ENCODE results near the gene RIN3.
"Not testable (repeated sequence)": the region's sequence is repeated elsewhere in the genome, so short reads cannot be mapped to it uniquely, and the experiment has no call there.

RIN3 gene

DNA sequence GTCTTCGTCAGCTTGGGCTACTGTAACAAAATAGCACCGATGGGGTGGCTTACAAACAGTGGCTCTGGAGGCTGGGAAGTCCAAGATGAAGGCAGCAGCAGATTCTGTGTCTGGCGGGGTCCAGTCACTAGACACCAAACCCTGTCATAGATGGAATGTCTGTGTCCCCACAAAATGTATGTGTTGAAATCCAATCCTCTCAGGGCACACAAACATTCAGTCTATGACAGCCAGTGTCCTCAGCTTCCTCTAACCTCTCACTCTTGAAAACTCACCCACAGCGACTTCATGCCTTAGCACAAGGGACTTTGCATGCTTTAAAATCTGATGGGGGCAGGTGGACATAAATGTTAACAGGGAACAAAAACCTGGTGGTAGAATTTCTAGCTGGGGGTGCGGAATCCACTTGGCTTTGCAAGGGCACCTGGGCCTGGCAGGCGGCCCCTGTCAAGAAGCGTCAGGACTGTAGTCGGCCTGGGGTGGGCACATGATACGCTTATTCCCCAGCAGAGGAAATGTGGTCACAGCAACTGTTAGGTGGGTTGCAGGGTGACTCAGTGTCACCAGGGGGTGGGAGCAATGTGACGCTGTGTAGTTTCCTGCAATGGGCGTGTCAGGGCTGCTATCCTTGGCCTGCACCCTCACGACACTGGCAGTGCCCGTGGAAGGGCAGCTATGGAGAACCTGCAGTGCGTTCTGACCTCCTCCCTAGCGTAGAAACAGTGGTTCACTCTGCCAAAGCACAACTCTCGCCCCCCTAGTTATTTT lies 17.7 kb downstream of the RIN3 start:
- peak; percentile 83 for DNase-seq

DNA sequence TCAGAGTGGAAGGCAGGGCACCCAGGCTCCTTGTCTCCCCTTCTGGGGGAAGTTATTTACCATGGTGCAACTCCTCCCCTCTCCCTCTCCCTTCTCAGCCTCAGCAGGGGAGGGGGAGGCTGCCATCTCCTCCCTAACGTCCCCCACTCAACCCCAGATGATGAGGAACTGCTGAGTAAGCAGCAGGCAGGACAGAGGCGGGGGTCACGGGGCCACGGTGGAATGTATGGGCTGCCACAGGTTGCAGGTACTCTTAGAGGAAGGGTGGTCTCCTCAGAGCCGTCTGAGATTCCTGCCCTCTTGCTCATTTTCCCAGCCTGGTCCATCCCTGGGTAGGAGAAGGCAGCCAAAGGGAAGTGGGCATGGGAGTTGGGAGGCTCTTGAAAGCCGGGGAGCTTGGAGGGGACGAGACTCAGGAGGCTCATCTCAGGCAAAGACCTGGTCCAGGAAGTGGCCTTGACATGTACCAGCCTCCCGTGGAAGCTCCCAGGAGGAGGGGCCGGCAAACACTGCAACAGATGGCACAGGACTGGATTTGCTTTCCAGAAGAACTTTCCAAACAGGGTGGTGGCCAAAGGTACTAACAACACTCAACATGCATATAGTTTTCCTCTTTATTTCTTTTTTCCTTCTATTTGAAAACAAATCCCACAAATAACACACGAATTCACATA lies 19.0 kb downstream of the RIN3 start:
- DNase-seq, result no peak

DNA sequence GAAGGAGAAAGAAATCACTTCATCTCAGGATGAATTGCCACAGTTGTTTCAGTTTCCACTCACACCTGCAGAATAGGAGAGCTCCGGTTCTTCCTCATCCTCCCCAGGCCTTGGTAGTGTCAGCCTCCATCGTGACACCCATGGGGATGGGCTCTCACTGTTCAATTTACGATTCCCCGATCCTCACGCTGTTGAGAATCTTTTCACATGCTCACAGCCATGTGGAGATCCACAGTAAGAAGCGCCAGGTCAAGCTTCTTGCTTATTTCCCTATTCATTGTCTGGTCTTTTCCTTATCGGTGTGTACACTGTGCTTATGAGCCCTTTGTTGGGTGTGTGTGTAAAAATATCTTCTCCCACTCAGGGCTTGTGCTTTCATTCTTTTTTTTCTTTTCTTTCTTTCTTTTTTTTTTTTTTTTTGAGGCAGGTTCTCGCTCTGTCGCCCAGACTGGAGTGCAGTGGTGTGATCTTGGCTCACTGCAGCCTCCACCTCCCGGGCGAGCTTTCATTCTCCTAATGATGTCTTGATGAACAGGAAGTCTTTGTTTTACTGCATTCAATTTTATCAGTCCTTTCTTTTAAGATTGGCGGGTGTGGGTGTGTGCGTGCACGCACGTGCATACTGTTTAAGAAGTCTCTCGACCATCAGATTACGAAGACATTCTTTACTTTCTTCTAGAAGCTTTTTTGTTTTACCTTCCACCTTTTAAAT lies 21.5 kb downstream of the RIN3 start:
- DNase-seq, result no peak

DNA sequence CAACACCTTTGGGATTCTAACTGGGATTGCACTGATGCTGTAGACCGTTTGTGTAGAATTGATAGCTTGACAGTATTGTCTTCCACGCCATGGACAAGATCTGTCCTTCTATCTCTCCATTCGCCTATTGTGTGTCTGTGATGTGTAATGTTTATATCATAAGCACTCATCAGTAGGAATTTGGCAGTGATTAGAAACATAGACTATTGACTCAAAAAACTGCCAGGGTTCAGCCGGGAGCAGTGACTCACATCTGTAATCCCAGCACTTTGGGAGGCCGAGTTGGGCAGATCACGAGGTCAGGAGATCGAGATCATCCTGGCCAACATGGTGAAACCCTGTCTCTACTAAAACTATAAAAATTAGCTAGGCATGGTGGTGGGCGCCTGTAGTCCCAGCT lies 22.6 kb downstream of the RIN3 start:
- DNase-seq, result not testable (repeated sequence)

DNA sequence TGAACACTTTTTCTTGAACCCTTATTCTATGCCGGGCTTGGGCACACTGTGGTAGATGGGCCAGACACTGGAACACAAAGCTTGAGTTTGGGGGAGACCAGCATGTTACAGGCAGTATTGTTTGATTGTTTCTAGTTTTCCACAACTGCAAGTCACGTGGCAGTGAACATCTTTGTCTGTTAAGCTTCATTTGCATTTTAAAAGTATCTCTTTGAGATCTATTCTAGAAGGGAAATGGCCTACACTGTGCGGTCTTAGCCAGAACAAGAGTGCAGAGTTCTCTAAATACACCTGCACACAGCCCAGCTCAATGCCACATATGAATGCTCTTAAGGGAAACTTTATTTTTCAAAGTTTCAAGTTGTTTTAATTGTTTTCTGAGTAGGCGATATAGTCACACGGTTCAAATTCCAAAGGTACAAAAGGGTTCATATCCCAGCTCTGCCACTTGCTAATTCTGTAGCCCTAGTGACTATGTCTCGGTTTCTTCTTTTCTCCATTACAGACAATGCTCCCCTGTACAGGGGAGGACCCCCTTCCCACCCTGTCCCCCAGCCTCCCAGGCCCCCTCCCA lies 24.9 kb downstream of the RIN3 start:
- no peak for DNase-seq

DNA sequence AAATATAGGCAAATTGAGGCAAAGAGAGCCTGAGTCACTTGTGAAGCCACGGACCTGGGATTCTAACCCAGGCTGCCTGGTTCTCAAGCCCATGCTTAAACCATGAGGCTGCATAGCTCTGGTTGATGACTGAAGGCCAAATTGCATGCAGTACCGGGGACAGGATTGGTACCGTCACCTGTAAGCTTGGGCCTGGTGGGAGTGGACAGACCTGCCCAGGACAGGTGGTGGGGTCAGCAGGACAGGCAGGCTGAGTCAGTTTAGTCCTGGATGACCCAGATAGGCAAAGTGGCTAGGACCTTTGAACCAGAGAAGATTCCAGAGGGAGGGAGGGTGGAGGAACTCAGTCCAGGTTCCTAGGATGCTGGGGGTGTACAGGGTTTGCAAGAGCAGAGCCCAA lies 25.8 kb downstream of the RIN3 start:
- no peak for DNase-seq

DNA sequence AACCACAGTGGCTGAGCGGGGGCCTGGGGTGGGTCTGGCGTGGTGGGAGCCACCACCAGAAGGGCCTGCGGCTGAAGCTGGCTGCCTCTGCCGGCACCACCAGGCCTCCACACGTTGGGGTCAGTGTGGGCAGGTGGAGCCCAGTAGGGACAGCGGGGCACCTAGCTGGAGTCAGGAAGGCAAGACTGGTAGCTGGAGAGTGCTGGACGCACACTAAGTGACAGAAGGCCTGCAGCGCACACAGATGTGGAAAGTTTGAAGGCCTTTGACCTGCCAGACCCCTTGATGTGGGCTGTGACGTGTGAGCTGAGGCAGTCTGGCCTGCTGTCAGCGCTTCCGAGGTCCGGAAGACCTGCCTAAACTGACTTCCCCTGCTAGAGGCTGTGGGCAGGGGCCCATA lies 26.3 kb downstream of the RIN3 start:
- DNase-seq, result no peak

DNA sequence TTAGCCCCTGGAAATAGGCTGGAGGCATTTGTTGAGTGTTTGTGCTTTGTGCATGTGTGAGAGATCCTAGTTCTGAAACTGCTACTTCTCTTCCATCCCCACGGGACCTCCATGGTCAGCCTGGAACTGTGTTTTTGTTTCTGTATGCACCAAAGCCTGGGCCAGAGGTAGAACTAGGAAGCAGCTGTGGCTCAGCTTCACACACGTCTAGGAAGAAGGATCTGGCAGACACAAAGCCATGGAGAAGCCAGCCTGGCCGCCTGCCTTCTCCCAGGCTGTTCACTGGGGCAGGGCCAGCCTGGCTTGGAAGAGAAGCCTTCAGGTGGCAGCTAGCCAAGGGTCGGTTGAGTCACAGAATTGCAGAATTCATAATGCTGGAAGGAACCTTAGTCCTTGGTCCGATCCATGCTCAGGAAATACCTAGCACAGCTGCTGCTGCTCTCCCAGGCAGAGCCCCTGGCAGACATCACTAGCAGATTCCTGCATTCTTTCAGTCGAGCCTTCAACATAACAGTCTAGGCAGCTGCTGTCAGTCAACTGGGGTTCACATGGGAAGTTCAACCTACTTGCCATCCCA lies 27.0 kb downstream of the RIN3 start:
- no peak for DNase-seq

DNA sequence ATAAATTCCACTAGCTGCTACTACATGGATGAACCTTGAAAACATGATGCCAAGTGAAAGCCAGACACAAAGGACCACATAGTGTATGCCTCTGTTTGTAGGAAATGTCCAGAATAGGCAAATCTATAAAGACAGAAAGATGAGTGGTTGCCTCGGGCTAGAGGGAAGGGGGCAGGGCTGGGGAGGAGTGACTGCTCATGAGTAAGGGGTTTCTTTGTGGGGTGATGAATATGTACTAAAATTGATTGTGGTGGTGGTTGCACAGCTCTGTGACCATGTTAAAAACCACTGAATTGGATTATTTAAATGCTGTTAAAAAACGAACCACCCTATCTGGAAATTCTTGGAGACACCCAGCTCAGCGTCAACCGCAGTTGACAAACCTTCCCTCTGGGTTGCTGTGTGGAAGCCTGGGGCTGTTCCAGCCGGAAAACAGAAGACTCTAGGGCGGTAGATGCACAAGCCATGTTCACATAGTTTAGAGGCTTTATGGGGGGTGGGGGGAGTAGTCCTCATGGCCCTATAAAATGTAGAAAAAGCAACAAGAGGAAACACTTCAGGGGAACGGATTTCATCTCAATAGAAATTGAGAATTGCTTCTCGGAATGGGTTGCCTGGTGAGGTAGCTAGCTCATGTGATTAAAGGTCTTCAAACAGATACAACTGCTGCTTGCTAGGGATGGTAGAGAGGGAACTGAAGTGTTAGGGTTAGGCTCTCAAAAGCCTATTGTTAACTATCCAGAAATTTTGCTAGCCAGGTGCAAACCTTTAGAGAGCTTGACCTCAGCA lies 29.4 kb downstream of the RIN3 start:
- no peak for DNase-seq

DNA sequence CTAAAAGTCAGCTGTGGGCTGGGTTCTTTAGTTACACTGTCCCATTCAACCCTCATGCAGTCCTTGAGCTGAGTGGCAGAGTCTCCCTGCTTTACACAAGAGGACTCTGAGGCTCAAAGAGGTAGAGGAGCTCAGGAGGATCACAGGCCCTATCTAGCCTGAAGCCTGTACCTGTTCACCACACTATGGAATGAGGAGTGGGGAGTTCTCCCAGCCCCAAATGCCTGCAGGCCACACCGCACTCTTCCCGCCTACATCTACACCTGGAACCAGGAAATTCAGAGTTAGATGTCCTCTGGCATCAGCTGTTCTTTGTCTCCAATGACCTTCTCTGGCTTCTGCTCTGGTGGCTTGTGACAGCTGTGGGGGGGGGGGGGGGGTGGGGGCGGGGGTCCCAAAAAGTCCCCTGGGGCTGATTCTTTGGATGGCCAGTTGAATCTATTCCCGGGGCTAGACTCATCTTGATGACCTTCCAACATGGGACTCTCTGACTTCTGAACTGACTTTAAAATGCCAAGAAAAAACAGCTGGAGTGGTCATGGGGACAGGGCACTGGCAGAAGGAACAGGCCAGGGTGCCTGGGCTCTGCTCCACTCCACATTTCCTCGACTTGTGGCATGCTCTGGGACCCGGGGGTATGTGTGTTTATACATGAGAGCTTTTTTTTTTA lies 30.6 kb downstream of the RIN3 start:
- DNase-seq, result no peak

DNA sequence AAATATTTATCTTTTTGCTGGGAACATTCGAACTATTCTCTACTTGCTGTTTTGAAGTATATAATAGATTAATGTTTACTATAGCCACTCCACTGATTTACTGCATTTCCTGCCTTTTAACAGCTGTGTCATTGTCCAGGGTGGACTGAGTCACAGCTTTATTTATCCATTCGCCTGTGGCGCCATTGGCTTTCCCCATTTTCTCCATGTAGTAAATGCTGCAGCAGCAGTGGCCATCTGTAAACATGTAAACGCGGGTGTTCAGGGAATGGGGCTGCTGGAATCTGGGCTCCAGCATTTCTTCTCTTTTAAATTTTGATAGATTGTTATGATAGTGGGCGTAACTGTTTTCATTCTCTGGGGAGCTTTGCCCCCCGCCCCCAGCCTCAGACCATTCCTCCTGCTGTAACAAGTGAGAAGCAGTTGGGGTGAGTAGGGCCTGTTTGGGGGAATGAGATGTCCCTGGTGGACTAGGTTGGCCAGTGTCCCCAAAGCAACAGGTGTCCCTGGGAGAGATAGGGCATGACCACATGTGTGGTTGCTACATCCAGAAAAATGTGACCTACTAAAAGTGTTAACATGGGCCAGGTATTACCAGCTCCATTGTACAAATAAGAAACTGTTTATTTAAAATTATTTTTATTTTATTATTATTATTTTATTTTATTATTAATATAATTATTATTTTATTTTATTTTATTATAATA lies 32.9 kb downstream of the RIN3 start:
- DNase-seq, result no peak

DNA sequence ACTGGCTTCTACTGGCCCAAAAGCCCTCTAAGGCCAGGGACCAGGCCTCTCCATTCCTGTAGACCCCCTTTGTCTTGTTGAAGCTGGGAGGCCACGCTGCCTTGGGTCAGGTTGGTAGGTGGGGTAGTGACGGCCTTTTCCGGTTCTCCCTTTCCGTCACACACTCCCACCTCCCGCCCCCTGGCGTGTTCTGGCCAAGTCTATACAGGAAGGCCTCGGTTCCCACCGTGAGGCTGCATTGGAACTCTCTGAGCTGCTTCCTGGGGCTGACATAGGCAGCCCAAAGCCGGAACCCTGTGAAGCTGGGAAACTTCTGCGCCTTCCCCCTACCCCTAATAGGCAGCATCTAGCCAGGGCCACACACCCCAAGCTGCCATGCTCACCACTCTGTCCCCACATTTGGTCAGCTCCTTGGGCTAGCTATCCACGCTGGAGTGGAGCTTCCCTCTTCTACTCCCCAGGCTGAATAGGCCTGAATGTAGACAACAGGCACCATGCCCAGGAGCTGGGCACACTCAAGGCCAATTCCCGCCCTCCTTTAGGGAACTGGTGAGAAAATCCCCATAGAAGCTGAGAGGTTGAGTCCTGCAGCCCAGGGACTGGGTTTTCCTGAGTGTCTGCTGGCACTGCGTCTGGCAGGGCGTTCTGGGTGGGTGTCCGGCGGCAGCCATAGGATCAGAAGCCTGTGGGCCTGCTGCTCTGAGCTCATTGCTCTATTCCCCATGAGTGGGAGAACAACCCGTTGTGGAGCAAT lies 35.7 kb downstream of the RIN3 start:
- DNase-seq, result no peak

DNA sequence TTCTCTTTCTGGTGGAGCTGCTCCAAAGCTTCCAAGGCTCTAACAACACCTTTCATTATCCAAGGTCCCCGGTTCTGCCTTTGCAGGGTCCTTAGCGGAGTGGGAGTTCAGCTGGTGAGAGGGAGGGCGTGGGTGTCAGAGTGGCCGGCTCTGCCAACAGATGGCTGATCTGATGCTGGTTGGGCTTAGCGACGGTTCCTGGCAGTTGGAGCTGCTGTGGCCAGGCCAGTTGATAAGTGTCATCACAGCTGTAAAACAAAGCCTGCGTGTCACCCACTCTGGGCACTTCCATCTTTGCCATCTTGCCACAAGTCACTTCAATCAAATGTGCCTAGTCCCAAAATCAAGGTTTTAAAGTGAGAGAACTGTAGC lies 36.3 kb downstream of the RIN3 start:
- DNase-seq, result no peak

DNA sequence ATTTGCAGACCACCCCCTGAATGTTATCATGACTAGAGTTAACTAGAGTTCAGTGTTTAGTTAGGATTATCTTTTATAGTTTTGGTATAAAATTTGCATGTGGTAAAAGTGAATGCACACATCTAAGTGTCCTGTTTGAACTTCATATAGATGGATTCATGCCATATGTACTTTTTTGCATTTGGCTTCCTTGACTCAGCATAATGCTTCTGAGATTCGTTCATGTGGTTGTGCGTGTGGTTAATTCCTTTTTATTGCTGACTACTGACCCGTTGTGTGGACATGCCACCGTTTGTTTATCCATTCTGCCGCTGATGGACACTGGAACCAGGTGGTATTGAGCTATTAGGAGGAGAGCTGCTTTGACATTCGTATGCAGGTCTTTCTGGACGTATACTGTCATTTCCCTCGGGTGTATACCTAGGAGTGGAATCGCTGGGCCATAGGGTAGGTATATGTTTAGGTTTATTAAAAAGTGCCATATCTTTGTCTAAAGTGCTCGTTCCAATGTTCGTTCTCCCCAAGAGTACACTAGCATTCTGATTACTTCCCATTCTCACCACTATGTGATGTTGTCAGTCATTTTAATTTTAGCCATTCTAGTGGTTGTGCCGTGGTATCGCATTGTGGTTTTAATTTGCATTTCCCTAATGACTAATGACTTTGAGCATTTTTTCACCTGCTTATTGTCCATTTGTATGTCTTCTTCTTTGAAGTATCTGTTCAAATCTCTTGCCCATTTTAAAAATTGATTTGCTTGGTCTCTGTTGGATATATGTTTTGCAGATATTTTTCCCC lies 37.7 kb downstream of the RIN3 start:
- DNase-seq, result no peak

DNA sequence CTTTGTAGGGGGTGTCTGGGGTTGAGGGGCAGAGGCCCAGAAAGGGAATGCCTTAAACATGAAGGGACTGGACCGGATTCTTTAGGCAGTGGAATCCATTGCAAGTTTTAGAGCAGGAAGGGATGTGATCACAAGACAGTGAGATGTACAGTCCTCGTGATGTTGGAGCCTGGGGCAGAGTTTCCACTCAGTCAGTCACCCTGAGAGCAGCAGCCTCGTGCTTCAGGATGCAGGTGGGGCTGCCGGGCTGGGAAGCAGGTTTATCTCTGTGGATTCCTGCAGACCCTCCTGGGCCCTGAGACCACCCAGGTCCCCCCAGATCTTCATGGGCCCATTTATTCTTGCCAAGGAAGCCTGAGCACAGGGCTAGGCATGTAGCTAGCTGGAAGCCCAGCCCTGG lies 38.5 kb downstream of the RIN3 start:
- DNase-seq, result no peak

DNA sequence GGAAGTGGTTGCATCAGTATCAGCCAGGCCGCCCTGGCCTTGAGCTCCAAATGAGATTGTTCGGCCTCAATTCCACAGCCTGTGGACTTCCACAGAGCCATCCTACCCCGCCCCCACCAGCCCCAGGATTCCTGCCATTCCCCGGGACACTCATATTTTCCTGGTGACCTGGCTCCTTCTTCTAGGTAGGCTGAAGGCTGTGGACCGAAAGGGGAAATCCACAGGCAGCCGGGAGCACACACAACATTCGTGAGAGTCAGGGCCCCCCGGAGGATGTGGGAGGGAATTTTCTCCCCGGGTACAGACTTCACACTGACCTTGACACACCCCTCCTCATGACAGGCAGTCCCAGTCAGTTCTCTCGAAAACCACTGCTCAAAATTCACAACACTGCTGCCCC lies 39.9 kb downstream of the RIN3 start:
- no peak for DNase-seq

DNA sequence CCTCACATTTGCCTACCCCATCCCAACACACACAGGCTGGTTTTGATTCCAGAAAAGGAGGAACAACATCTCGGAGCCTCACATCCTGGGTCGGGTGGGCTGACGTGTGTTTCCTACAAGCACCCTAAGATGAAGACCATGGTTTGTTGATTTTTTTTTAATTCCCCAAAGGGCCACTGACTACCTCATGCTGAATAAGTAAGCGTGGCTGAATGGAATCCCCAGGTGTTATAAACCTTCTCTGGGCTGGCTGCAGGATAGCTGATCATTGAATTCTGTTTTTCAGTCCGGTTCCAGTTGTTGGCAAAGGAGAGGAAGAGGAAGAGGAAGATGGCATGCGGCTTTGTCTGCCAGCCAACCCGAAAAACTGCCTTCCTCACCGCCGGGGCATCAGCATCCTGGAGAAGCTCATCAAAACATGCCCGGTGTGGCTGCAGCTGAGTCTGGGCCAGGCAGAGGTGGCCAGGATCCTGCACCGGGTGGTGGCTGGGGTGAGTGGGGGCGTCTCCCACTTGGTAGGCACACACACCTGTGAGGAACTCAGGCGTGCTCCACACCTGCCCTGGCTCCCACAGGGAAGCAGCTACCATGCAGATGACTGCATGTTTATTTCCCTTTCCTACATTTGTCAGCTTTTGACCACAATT lies 42.0 kb downstream of the RIN3 start:
- DNase-seq, result no peak

DNA sequence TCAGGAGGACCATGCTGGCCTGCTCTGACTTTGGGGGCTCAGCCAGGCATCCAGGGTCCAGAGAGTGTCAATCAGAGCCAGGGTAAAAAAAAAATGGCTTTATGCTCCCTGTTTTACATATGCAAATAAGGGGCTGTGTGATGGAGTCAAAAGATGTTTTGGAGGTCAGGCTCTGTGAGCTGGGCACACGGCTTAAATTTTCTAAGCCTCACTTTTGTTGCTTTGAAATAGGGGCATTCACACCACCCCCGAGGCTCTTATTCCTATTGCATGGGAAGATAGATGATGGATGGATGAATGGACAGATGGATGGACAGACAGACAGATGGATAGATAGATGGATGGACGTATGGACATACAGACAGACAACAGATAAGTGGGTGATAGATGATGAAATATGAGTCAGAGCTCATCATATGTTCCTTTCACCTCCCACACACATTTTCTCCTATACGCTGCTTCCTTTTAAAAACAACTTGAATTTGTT lies 42.7 kb downstream of the RIN3 start:
- DNase-seq, result no peak

Data from activated CD8-positive, alpha-beta memory T cell treated with anti-CD3 and anti-CD28 coated beads, Interleukin-2, amount 50 U/mL, for 48 hours (primary cell).